Activated CD8-positive, alpha-beta memory T cell treated with anti-CD3 and anti-CD28 coated beads for 4 hours (primary cell): ENCODE measurements around the gene PRSS50.

ENCODE experiments used
- DNase-seq, 2 donors: peaks; one replicate each; pipeline ENCODE4 v3.0.0-alpha.2; 2020; ENCODE audit warnings: low read depth in 2 of 2

Gene PRSS50

DNA sequence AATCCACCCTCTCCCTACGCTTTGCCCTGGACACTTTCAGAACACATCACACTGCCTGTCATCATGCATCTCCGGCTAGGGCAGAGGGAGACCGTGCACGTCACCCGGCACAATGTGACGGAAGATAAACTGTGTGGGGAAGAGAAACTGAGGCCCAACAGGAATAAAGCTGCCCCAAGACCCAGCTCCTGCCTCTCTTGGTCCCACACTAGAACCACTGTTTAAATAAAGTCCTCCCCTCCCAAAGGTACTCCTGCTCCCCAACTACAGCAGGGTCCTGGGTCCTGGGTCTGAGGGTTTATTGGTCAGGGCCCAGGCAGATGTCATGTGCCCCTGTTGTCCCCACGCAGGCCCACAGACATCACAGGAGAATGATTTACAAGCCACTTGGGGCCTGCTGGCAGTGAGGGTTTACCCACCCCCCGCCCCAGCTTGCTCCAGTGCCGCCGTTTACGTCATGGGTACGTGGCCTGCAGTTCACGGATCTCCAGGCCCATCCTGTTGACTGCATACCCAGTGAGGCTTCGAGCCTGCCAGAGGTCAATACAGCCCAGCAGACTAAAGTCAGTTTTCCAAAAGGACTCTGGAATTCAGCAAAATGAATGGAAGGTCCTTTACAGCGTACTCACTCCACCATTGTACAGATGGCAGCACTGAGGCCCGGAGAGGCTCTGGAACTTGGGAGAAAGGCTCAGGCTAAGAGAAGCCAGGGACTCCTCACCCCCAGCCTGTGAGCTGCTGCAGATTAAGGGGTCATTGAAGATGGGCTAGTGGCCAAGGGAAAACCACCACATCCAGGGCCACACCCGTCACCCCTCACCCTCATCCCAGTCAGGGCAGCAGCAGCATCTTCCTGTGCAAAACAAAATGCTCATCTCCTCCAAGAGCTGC is 47.4 kb downstream of the PRSS50 start:
- no peak for DNase-seq

DNA sequence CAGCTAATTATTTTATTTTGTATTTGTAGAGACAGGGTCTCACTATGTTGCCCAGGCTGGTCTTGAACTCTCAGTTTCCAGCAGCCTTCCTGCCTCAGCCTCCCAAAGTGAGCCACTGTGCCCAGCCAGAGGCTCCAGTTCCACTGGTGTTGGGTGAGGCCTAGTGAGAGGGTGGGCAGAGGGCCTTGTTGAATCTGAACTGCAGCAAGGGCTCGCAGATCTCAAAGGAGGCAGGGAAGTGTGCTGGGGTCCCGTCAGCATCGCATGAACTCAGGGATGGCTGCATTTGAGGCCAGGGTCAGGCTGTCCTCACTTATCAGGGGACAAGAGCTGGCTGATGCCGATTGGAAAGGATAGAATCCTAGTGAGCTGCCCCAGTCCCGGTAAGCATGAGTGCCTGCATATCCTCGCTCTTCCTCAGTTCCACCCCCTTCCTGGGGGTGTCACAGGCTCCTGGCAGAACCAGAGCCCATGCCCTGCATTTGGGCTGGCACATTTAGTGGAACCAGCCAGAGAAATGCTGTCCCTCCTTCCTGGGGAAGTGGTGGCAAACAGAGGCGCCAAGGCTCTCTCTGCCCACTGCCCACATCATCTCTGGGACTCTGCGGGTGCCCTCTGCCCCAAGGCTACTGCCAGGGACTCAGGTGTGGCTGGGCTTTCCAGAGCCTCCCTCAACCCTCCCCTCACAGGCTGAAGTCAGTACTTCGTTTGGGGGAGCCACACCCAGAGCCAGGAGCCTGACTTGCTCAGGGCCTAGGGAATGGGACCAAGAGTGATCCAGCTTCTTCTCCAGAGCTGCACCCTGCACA is 48.3 kb downstream of the PRSS50 start:
- DNase-seq, result no peak

DNA sequence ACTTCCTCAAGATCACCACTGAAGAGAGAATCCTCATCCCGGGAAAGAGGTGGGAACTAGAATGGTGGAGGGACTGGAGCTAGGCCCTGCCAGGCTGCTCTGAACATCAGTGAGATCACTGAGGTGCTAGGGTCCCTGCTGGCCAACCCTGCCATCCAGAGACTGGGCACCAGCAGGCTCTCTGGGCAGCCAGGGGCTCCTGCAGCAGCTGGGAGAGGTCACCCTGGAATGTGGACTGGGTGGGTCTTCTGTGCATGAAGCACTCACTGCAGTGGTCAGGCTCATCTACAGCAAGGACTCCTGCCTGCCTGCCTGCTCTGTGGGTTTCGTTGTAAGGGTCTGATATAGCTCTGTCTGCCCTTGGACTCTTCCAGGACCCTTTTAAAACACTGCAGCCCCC is 49.1 kb downstream of the PRSS50 start:
- no peak for DNase-seq

DNA sequence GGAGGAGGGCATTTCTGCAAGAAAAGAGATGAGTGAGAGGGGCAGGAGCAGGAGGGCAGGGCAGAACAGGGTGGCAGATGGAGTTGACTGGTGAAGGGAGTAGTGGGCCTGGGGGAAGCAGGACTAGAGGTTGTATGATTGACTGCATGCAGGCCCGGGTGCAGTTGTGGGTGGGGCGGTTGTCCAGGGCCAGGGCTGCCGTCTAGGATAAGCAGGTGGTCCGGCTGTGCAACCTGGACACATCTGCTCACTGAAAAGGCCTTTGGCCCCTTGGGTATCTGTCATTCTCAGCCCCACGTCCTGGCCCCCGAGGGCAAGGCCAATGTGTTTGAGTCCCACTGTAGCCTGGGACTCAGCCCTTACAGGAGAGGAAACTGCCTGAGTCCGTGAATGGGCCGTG is 49.6 kb downstream of the PRSS50 start:
- DNase-seq, result no peak

DNA sequence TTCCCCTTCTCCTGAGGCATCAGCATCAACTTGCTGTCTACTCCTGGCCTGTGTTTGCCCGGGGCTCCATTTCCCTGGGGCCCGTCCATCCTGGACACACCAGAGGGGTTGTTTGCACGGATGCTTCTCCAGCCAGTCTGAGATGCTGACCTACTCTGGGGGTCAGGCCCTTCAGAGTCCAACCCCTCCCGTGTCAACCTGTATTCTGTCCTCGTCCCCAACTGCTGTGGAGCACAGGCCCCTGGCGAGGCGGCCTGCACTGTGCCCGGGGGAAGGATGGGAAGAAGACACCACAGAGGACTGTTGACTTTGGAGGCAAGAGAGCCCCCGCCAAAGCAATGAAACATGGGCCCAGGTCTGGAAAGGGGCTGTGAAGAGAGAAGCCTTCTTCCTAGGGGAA is 50.0 kb downstream of the PRSS50 start:
- DNase-seq, result no peak

DNA sequence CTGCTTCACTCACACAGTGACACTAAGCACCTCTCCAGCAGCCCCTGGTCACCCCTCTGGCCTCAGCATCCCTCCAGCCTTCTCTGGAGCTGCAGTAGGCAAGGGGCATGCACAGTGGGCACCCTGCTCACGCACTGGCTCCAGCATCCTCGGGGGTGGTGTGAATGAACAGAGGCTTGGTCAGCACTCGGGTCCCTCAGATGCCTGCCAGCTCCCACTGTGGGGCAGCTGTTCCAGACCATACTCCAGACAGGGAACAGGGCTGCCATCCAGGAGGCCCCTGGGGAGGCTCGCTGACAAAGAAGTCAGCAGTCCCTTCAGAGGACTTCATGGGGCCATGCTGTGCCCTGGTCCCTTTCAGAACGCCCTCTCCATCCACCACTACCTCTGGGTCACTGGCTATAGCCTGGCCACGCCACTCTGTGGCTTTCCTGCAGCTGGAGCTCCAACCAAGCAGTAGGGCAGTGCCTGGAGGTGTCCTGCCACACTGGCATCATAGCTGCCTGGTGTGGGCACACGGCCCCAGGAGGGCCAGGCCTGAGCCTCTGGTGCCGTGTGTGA is 50.5 kb downstream of the PRSS50 start:
- DNase-seq, result no peak

DNA sequence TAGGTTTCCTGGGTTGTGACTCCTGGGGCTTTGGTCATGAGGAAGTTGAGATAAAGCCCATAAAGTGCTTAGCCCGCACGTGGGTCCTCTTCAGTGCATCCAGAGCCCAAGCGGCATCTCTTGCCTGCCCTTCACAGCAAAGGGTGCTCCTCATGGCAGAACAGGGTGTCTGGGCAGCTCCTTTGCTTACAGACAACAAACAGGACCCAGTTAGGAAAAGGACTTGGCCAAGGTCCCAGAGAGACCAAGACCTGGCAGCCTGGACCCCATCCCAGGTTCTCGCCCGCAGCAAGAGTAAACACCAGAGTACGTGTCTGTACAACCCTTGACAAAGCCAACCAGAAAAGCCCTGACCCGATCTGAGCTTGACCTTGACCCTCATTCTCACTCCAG is 51.2 kb downstream of the PRSS50 start:
- DNase-seq, result no peak

DNA sequence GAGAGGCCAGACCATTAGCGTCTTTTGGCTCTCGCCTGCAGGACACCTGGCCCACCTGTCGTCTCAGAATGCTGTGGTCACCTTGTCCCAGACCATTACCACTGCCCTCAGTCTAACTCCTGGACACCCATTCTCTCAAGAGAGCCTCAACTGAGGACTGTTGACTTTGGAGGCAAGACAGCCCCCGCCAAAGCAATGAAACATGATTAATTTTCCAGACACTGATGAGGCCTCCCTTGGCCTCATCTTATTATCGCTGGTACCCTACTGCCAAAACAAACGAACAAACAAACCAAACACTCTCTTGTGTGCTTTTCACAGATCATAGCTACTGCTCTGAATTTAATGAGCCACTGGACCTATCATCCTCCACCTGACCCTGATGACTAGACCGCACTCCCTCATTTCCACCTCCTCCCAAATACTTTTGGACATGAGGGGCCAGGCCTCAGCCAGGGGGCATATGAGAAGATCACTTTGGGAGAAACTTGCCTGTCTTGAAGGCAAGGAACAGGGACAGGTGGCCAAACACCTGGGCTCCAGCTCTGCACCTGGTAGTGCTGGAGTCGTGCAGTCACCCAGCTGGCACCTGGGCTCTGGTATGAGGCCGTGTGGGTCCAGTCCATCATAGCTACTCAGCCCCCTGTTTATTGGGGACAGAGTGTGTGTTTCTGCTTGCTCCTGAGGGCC is 51.8 kb downstream of the PRSS50 start:
- DNase-seq, result no peak

DNA sequence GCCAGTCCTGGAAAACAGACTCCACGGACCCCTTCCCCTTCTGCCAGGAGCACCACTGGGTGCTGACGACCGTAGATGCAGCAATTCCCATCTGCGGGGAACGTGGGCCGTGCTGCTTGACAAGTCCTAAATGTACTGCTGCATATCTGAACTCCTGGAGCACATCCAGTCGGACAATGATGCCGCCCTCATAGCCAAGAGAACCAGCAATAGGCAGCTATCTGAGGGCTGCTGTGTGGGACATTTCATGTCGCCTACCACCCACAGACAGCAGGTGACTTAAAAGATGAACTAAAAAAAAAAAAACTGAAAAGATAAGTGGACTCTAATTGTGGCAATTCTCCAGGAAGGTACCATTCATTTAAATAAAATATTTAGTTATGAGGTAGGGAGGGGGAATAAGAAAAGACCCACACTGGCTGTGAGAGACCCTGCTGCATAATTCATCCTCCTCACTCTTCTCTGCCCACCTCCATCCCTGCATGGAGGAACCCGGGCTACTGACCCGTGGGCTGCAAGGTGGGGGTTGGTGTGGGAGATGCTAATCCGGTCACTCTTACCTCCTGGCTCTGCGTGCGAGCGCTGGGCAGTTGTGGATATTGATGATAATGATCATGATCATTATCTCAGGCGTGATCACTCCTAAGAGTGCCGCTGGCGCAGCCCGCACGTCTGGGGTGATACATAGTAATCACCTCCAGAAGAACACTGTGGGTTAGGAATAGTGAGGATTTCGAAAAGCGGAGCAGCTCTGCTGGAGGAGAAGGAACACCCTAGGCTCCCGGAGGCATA is 52.5 kb downstream of the PRSS50 start:
- DNase-seq, result no peak

DNA sequence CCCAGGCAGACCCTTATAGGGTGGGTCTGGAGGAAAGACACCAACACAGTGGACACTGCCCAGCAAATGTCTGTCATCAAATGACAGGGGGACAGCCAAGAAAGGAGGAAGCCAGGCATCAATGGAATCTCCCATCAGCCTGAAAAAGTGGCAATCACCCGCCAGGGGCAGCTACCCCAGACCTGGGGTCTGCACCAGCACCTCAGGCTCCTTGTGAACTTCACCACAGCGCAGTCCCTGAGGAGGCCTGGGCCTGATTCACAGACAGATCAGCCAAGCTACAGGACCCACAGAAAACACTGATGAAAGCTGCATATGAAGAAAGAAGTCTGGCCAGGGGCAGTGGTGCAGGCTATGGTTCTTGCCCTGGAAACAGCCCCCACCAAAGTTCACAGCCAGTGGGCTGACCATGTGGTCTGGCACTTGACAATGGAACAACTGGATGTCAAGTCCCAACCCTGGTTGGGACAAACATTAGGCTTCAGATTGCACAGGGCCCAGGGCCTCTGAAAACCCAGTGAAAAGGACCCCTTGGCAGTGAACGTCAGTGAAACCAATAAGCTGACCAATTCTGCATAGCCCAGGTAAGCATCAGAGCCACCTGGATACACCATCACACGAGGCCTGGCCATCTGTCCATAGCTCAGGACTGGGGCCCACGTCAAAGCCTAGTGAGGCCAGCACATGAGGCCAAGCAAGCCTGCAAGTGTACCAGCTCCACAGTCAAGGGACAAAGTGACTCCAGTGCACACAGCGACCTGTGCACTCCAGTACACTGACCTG is 53.3 kb downstream of the PRSS50 start:
- DNase-seq, result no peak

DNA sequence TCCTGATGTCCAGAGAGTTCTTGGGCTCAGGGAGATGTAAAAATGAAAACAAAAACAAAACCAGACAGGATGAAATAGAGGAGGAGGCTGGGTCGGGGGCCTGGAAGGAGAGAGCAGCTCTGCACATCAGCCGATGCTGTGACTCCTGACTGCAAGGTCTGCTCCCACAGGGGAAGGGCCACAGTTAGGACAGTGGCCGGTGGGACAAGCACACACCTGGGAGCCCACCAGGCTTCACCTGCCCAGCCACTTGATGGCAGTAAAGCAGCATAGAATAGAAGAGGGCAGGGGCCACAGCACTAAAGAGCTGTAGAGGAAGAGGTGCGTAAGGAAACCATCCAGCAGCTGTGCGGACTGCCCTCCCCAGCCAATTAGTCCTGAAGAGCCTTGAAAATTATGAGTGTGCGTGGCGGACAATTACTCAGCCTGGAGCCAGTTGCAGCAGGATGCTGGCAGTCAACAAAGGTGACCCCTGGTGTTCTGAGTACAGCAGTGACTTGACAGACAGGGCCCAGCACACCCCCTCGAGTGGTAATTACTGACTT is 54.0 kb downstream of the PRSS50 start:
- DNase-seq, result no peak

DNA sequence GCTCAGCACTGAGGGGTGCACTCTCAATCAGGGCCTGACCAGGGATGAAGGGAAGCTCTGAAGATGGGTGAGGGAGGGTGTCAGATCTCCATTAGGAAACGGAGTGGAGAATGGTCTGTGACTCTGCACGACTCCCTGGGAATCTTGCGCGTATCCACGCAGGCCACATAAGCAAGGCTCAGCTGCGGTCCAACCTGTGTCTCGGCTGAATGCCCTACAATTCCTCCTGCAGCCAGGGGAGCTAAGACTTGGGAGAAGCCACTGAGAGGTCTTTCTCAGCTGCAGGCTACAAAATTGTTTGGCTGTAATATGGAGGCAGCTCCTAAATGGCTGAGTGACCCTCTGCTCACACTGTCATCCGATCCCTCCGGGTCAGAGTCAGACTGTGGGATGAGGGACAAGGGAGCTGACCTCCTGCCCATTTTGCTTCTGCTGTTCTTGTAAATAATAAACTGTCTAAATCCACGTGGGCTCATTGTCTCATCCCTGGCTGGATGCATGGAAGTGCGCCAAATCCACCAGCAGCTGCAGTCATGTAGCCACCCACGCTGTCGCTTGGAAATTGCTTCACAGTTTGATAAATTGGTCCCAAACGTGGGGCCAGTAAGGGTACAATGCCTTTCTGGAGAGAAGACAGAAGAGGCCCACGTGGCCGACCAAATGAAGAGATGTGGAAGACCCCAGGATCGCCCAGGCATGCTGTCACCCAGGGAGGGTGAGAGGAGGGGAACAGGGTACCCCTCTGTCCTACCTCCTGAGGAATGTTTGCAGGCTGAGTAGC is 54.7 kb downstream of the PRSS50 start:
- no peak for DNase-seq
